ENCODE results near the gene CHCHD1.

DNA sequence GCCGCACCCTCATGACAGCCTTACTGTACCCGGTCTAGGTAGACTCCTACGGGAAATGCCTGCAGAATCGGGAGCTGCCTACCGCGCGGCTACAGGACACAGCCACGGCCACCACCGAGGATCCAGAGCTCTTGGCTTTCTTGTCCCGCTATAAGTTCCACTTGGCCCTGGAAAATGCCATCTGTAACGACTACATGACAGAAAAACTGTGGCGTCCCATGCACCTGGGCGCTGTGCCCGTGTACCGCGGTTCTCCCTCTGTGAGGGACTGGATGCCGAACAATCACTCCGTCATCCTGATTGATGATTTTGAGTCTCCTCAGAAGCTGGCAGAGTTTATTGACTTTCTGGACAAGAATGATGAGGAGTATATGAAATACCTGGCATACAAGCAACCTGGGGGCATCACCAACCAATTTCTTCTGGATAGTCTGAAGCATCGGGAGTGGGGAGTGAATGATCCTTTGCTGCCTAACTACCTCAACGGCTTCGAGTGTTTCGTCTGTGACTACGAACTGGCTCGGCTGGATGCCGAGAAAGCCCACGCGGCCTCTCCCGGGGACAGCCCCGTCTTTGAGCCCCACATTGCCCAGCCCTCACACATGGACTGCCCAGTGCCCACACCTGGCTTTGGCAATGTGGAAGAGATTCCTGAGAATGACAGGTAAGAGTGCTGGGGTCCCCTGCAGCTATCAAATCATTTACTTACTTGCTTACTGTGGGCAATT is 8.5 kb upstream of the CHCHD1 start:
- TF ChIP-seq EZH2 (IDR thresholded peaks at IDR 0.05) (no peak), POLR2AphosphoS5 (IDR thresholded peaks at IDR 0.05; ENCODE audit: borderline replicate concordance, low read depth, low read length) (no peak), FOXP2 (optimal IDR thresholded peaks at IDR 0.05; ENCODE audit: control extremely low read depth, extremely low read length, insufficient read depth) (no peak)
